ENCODE data around the gene ACP3.
"Not testable (repeated sequence)": the region's sequence is repeated elsewhere in the genome, so short reads cannot be mapped to it uniquely, and the experiment has no call there.

Gene ACP3

DNA sequence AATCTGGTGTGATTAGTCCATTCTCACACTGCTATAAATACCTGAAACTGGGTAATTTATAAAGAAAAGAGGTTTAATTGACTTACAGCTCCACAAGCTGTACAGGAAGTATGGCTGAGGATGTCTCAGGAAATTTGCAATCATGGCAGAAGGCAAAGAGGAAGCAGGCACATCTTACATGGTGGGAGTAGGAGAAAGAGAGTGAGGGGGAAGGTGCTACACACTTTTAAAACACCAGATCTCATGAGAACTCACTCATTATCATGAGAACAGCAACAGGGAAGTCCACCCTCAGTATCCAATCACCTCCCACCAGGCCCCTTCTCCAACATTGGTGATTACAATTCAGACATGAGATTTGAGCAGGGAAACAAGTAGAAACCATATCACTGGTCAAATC lies 24.0 kb upstream of the ACP3 start:
- Mint-ChIP-seq H3K36me3 (ENCODE audit: low read depth) (no peaks in the 10 kb centered on the region), H3K4me1 (ENCODE audit: low read depth) (no peaks in the 10 kb centered on the region), H3K27ac (no peak overlapping the region), H3K4me3 (no peak overlapping the region), H3K27me3 (ENCODE audit: low read depth) (no peaks in the 10 kb centered on the region), H3K9me3 (no peaks in the 10 kb centered on the region)
- no peak for DNase-seq (ENCODE audit: low spot score)

GRCh38 chr3:132294906-132295305 lies 22.3 kb upstream of the ACP3 start:
- no peaks in the 10 kb centered on the region for H3K36me3 Mint-ChIP-seq (ENCODE audit: low read depth)
- no peaks in the 10 kb centered on the region for H3K9me3 Mint-ChIP-seq
- no peak for DNase-seq (ENCODE audit: low spot score)
- no peaks in the 10 kb centered on the region for H3K27me3 Mint-ChIP-seq (ENCODE audit: low read depth)
- no peak overlapping the region for H3K4me3 Mint-ChIP-seq
- H3K27ac Mint-ChIP-seq, result no peak overlapping the region
- H3K4me1 Mint-ChIP-seq (ENCODE audit: low read depth), result no peaks in the 10 kb centered on the region

GRCh38 chr3:132303336-132304201 lies 13.6 kb upstream of the ACP3 start:
- H3K36me3 Mint-ChIP-seq (ENCODE audit: low read depth); DNase-seq (ENCODE audit: low spot score); H3K27ac Mint-ChIP-seq; H3K9me3 Mint-ChIP-seq; H3K27me3 Mint-ChIP-seq (ENCODE audit: low read depth); H3K4me3 Mint-ChIP-seq; H3K4me1 Mint-ChIP-seq (ENCODE audit: low read depth): not testable (repeated sequence)

DNA sequence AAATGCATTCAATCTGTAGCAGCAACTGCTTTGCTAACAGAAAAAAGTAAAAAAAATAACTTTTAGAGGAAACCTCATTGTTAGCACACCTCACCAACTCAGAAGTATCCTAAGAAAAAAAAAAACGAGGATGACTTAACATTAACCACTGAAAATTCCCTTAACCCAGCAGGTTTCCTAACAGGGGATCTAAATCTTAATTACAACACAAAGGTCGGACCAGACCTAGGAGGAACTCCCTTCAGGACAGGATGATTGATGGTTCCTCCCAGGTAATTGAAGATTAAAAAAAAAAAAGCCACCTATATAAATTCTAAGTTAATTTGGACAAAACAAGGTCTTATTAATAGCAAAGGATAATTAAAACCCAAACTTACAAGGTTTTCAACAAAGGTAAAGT lies 12.9 kb upstream of the ACP3 start:
- H3K4me3 Mint-ChIP-seq; H3K36me3 Mint-ChIP-seq (ENCODE audit: low read depth); H3K9me3 Mint-ChIP-seq; H3K27ac Mint-ChIP-seq; H3K4me1 Mint-ChIP-seq (ENCODE audit: low read depth); H3K27me3 Mint-ChIP-seq (ENCODE audit: low read depth); DNase-seq (ENCODE audit: low spot score): not testable (repeated sequence)

DNA sequence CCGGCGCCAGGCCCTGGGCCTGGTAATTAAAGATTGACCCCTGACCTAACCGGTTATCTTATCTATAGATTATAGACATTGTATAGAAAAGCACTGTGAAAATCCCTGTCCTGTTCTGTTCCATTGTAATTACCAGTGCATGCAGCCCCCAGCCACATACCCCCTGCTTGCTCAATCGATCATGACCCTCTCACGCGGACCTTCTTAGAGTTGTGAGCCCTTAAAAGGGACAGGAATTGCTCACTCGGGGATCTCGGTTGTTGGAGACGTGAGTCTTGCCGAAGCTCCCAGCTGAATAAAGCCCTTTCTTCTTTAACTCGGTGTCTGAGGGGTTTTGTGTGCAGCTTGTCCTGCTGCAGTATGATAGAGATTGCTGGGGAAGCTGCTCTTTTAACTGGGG lies 7.2 kb upstream of the ACP3 start:
- H3K36me3 Mint-ChIP-seq (ENCODE audit: low read depth); H3K9me3 Mint-ChIP-seq; DNase-seq (ENCODE audit: low spot score); H3K27ac Mint-ChIP-seq; H3K4me1 Mint-ChIP-seq (ENCODE audit: low read depth); H3K27me3 Mint-ChIP-seq (ENCODE audit: low read depth); H3K4me3 Mint-ChIP-seq: not testable (repeated sequence)

- H3K36me3 Mint-ChIP-seq (ENCODE audit: low read depth), result no peaks in the 10 kb centered on the region
- H3K27me3 Mint-ChIP-seq (ENCODE audit: low read depth), result peaks cover 8% of the 10 kb centered on the region
- no peak overlapping the region for H3K4me3 Mint-ChIP-seq
- DNase-seq (ENCODE audit: low spot score), result no peak
- no peaks in the 10 kb centered on the region for H3K4me1 Mint-ChIP-seq (ENCODE audit: low read depth)
- H3K9me3 Mint-ChIP-seq, result no peaks in the 10 kb centered on the region
- no peak overlapping the region for H3K27ac Mint-ChIP-seq
Measured at GRCh38 chr3:132311316-132311715, 5.9 kb upstream of the ACP3 start.

DNA sequence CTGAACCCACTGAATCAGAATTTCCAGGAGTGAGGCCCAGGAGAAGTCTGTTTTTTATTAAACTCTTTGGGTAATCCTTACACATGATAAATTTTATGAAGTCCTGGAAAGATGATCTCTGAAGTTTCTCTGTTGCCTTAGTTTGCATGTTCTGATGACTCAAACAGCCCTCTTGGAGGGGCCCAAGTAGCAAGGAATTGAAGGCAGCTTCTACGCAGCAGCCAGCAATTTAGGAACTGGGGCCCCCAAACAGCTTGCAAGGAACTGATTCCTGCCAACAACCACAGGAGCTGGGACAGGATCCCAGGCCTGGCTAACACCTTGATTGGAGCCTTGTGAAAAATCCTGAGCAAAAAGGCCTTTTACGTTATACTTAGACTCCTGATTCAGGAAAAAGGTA lies 5.4 kb upstream of the ACP3 start:
- Mint-ChIP-seq H3K36me3 (ENCODE audit: low read depth) (no peaks in the 10 kb centered on the region), H3K4me1 (ENCODE audit: low read depth) (no peaks in the 10 kb centered on the region), H3K27me3 (ENCODE audit: low read depth) (peaks cover 8% of the 10 kb centered on the region), H3K27ac (no peak overlapping the region), H3K4me3 (no peak overlapping the region), H3K9me3 (no peaks in the 10 kb centered on the region)
- DNase-seq (ENCODE audit: low spot score), result no peak

DNA sequence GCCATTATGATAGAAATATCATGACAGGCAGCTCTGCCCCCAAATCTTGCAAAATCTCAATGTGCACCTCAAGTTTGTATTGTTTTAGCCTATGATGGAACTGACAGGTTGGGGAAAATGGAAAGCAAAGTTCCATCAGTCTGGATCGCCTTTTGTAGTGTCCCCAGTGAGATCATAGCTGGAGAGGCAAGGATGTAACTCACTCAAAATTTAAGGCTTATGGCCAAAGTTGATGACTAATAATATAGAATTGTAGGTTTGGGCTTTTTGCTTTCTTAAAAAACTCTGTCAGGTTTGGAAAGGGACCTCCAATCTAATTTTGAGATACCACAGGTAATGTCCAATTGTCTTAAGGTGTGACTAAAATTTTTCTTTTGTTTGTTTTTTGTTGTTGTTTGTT lies 1.4 kb upstream of the ACP3 start:
- no peak overlapping the region for H3K4me3 Mint-ChIP-seq
- no peak for DNase-seq (ENCODE audit: low spot score)
- peaks cover 10% of the 10 kb centered on the region for H3K27me3 Mint-ChIP-seq (ENCODE audit: low read depth)
- H3K27ac Mint-ChIP-seq, result no peak overlapping the region
- H3K4me1 Mint-ChIP-seq (ENCODE audit: low read depth), result no peaks in the 10 kb centered on the region
- H3K9me3 Mint-ChIP-seq, result no peaks in the 10 kb centered on the region
- H3K36me3 Mint-ChIP-seq (ENCODE audit: low read depth), result no peaks in the 10 kb centered on the region

- no peaks in the 10 kb centered on the region for H3K9me3 Mint-ChIP-seq
- no peak overlapping the region for H3K4me3 Mint-ChIP-seq
- H3K27me3 Mint-ChIP-seq (ENCODE audit: low read depth), result peaks cover 10% of the 10 kb centered on the region
- H3K4me1 Mint-ChIP-seq (ENCODE audit: low read depth), result no peaks in the 10 kb centered on the region
- H3K27ac Mint-ChIP-seq, result no peak overlapping the region
- DNase-seq (ENCODE audit: low spot score), result no peak
- H3K36me3 Mint-ChIP-seq (ENCODE audit: low read depth), result no peaks in the 10 kb centered on the region
Measured at GRCh38 chr3:132318451-132318850, 1.2 kb downstream of the ACP3 start.

- Mint-ChIP-seq H3K9me3 (no peaks in the 10 kb centered on the region), H3K36me3 (ENCODE audit: low read depth) (no peaks in the 10 kb centered on the region), H3K27me3 (ENCODE audit: low read depth) (peaks cover 9% of the 10 kb centered on the region), H3K27ac (no peak overlapping the region), H3K4me1 (ENCODE audit: low read depth) (no peaks in the 10 kb centered on the region), H3K4me3 (no peak overlapping the region)
- DNase-seq (ENCODE audit: low spot score), result no peak
Measured at GRCh38 chr3:132321304-132321703, 4.1 kb downstream of the ACP3 start.

GRCh38 chr3:132325103-132325606 lies 7.9 kb downstream of the ACP3 start:
- H3K4me1 Mint-ChIP-seq (ENCODE audit: low read depth), result no peaks in the 10 kb centered on the region
- no peak overlapping the region for H3K4me3 Mint-ChIP-seq
- H3K27me3 Mint-ChIP-seq (ENCODE audit: low read depth), result peaks cover 12% of the 10 kb centered on the region
- H3K27ac Mint-ChIP-seq, result no peak overlapping the region
- no peak for DNase-seq (ENCODE audit: low spot score)
- H3K9me3 Mint-ChIP-seq, result no peaks in the 10 kb centered on the region
- H3K36me3 Mint-ChIP-seq (ENCODE audit: low read depth), result no peaks in the 10 kb centered on the region

DNA sequence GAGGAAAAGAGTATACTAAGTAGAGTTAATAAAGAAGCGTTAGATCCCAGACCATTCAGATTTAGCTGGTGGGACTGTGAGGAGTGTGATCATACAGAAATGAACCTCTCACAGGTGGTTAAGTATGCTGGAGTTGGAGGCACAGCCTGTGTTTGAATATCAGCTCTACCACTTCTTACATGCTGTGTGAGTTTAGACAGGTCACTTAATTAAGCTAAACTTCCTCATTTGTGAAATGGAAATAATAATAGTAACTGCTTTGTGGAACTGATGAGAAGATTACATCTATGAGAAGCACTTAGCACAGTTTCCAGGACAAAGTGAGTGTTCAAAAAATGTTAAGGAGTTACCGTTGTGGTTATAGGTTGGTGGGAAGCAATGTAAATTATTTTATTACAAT lies 8.4 kb downstream of the ACP3 start:
- peaks cover 9% of the 10 kb centered on the region for H3K27me3 Mint-ChIP-seq (ENCODE audit: low read depth)
- H3K27ac Mint-ChIP-seq, result no peak overlapping the region
- H3K9me3 Mint-ChIP-seq, result no peaks in the 10 kb centered on the region
- no peaks in the 10 kb centered on the region for H3K36me3 Mint-ChIP-seq (ENCODE audit: low read depth)
- no peak overlapping the region for H3K4me3 Mint-ChIP-seq
- no peak for DNase-seq (ENCODE audit: low spot score)
- H3K4me1 Mint-ChIP-seq (ENCODE audit: low read depth), result no peaks in the 10 kb centered on the region

GRCh38 chr3:132326251-132326650 lies 9.0 kb downstream of the ACP3 start:
- Mint-ChIP-seq H3K27me3 (ENCODE audit: low read depth) (peaks cover 11% of the 10 kb centered on the region), H3K27ac (no peak overlapping the region), H3K9me3 (no peaks in the 10 kb centered on the region), H3K4me1 (ENCODE audit: low read depth) (no peaks in the 10 kb centered on the region), H3K36me3 (ENCODE audit: low read depth) (no peaks in the 10 kb centered on the region), H3K4me3 (no peak overlapping the region)
- DNase-seq (ENCODE audit: low spot score), result no peak

DNA sequence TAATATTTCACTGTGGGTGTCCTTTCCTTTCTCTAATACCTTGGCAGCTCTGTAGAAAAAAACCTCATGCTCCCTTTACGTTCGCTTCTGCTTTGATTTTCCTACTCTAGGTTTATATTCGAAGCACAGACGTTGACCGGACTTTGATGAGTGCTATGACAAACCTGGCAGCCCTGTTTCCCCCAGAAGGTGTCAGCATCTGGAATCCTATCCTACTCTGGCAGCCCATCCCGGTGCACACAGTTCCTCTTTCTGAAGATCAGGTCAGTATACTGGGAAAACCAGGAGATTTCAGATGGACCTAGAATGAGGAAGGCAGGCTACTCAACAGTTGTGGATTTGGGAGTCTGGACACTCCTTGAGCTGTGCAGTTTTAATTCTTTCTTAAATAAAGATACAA lies 14.9 kb downstream of the ACP3 start:
- DNase-seq (ENCODE audit: low spot score), result no peak
- Mint-ChIP-seq H3K4me1 (ENCODE audit: low read depth) (no peaks in the 10 kb centered on the region), H3K27ac (no peak overlapping the region), H3K9me3 (no peaks in the 10 kb centered on the region), H3K27me3 (ENCODE audit: low read depth) (peaks cover 22% of the 10 kb centered on the region), H3K4me3 (no peak overlapping the region), H3K36me3 (ENCODE audit: low read depth) (no peaks in the 10 kb centered on the region)

DNA sequence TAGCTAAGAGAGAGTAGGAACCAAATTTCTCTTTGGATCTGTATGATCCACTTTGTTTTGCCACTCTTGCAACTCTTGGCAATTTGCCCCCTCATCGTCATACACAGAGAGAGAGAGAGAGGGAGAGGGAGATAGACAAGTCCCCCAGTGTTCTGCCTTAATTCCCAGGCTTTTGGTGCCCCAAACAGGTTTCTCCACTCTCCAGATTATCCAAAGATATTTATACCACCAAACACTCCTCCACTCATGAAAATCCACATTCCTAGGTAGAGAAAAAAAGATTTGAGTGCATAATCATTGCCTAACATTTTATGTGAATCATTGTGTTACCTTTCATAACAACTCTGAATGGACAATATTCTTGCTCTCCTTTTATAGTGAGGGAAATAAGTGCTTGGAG lies 15.3 kb downstream of the ACP3 start:
- no peaks in the 10 kb centered on the region for H3K4me1 Mint-ChIP-seq (ENCODE audit: low read depth)
- H3K4me3 Mint-ChIP-seq, result no peak overlapping the region

More for the DNA sequence above, 15.3 kb downstream of the ACP3 start:
- peaks cover 26% of the 10 kb centered on the region for H3K27me3 Mint-ChIP-seq (ENCODE audit: low read depth)
- H3K9me3 Mint-ChIP-seq, result no peaks in the 10 kb centered on the region
- no peak overlapping the region for H3K27ac Mint-ChIP-seq
- H3K36me3 Mint-ChIP-seq (ENCODE audit: low read depth), result no peaks in the 10 kb centered on the region
- no peak for DNase-seq (ENCODE audit: low spot score)
